Chondrocyte (in vitro differentiated cells): ENCODE measurements around the gene TSPAN13. TPM values are rescaled to one million over a fixed set of nuclear protein-coding genes. Genes with fewer than 3 reads are reported as not detected.

Source experiments
- DNase-seq: peaks from one replicate; pipeline ENCODE4 v3.0.0; 2021; ENCODE audit warnings: mixed read lengths, low spot score
- H3K27ac Mint-ChIP-seq: one replicate; pipeline ENCODE4 v1.8.0; 2021; ENCODE audit warnings: mild to moderate bottlenecking, moderate library complexity, mixed read lengths; ENCODE audit not compliant: unreplicated experiment
- H3K27me3 Mint-ChIP-seq: 2 replicates; pipeline ENCODE4 v1.8.0; 2021; ENCODE audit warnings: low read depth, mixed read lengths
- H3K36me3 Mint-ChIP-seq: 2 replicates; pipeline ENCODE4 v1.8.0; 2021; ENCODE audit warnings: low read depth, mixed read lengths
- H3K4me1 Mint-ChIP-seq: 2 replicates; pipeline ENCODE4 v1.8.0; 2021; ENCODE audit warnings: low read depth, mild to moderate bottlenecking, mixed read lengths
- H3K4me3 Mint-ChIP-seq: one replicate; pipeline ENCODE4 v1.8.0; 2021; ENCODE audit warnings: mild to moderate bottlenecking, moderate library complexity, mixed read lengths; ENCODE audit not compliant: unreplicated experiment
- H3K9me3 Mint-ChIP-seq: 2 replicates; pipeline ENCODE4 v1.8.0; 2021; ENCODE audit warnings: low read depth, mixed read lengths
- CTCF ChIP-seq: fragments of 200-600 bp; sonication (generic); IDR thresholded peaks from 2 replicates; pipeline ENCODE4 v1.5.0; 2021; ENCODE audit warnings: antibody characterized with exemption, mild to moderate bottlenecking, moderate library complexity
- total RNA-seq: library from RNA; stranded (reverse); gene quantifications from 3 replicates; pipeline ENCODE4 v1.2.1, GENCODE V29; 2021

The TSPAN13 gene
- total RNA-seq, 1 donor from 2014 or later = 21.0 TPM

- peak overlapping the region; percentile 74 for H3K4me3 Mint-ChIP-seq
- H3K27ac Mint-ChIP-seq = peak overlapping the region; percentile 34
- H3K27me3 Mint-ChIP-seq = no peaks in the 10 kb centered on the region
- H3K9me3 Mint-ChIP-seq = no peaks in the 10 kb centered on the region
- TF ChIP-seq CTCF = no peak
- DNase-seq = no peak
- H3K4me1 Mint-ChIP-seq = peaks cover 21% of the 10 kb centered on the region
- H3K36me3 Mint-ChIP-seq = no peaks in the 10 kb centered on the region
These were observed 1.3 kb downstream of the TSPAN13 start for GRCh38 chr7:16754856-16755317.

- H3K4me1 Mint-ChIP-seq = peaks cover 21% of the 10 kb centered on the region
- no peak overlapping the region for H3K27ac Mint-ChIP-seq
- no peak for DNase-seq
- TF ChIP-seq CTCF = no peak
- H3K27me3 Mint-ChIP-seq = no peaks in the 10 kb centered on the region
- H3K36me3 Mint-ChIP-seq = no peaks in the 10 kb centered on the region
- H3K4me3 Mint-ChIP-seq = no peak overlapping the region
- no peaks in the 10 kb centered on the region for H3K9me3 Mint-ChIP-seq
These were observed 1.8 kb downstream of the TSPAN13 start for GRCh38 chr7:16755397-16755796.

GRCh38 chr7:16758036-16758435 lies 4.5 kb downstream of the TSPAN13 start:
- Mint-ChIP-seq H3K4me1 (peaks cover 19% of the 10 kb centered on the region), H3K27ac (no peak overlapping the region), H3K27me3 (no peaks in the 10 kb centered on the region), H3K36me3 (no peaks in the 10 kb centered on the region), H3K4me3 (no peak overlapping the region), H3K9me3 (peaks cover 2% of the 10 kb centered on the region)
- no peak for TF ChIP-seq CTCF
- no peak for DNase-seq

- Mint-ChIP-seq H3K36me3 (no peaks in the 10 kb centered on the region), H3K4me3 (no peak overlapping the region), H3K4me1 (peaks cover 16% of the 10 kb centered on the region), H3K27me3 (no peaks in the 10 kb centered on the region), H3K9me3 (peaks cover 2% of the 10 kb centered on the region), H3K27ac (no peak overlapping the region)
- TF ChIP-seq CTCF = no peak
- DNase-seq = no peak
These were observed 5.4 kb downstream of the TSPAN13 start for GRCh38 chr7:16758631-16759611.

GRCh38 chr7:16759840-16760239 lies 6.3 kb downstream of the TSPAN13 start:
- DNase-seq = no peak
- Mint-ChIP-seq H3K4me1 (peaks cover 10% of the 10 kb centered on the region), H3K36me3 (no peaks in the 10 kb centered on the region), H3K9me3 (peaks cover 2% of the 10 kb centered on the region), H3K4me3 (no peak overlapping the region), H3K27ac (no peak overlapping the region), H3K27me3 (no peaks in the 10 kb centered on the region)
- no peak for TF ChIP-seq CTCF
